ENCODE measurements around the gene INTS4. TPM values are rescaled to one million over a fixed set of nuclear protein-coding genes. Genes with fewer than 3 reads are reported as not detected.
"Not testable (repeated sequence)": the region's sequence is repeated elsewhere in the genome, so short reads cannot be mapped to it uniquely, and the experiment has no call there.

The INTS4 gene
- total RNA-seq, 1 experiment from 2014 or later: 13.9 TPM

GRCh38 chr11:78014937-78015520 lies 20.6 kb upstream of the INTS4 start:
- not testable (repeated sequence) for H3K4me3 ChIP-seq; H3K36me3 ChIP-seq; H3K27ac ChIP-seq; DNase-seq (ENCODE audit: low read depth in 1 of 2, low spot score in 2 of 2); H3K9me3 ChIP-seq (replicated peaks); H3K27me3 ChIP-seq (replicated peaks); H3K4me1 ChIP-seq (replicated peaks)

GRCh38 chr11:78011301-78011700 lies 16.8 kb upstream of the INTS4 start:
- Histone ChIP-seq H3K27ac (no peak overlapping the region), H3K27me3 (replicated peaks) (no peaks in the 10 kb centered on the region), H3K9me3 (replicated peaks) (no peaks in the 10 kb centered on the region), H3K36me3 (no peaks in the 10 kb centered on the region), H3K4me3 (no peak overlapping the region), H3K4me1 (replicated peaks) (no peaks in the 10 kb centered on the region)
- DNase-seq (ENCODE audit: low read depth in 1 of 2, low spot score in 2 of 2): no peak

- Histone ChIP-seq H3K27me3 (replicated peaks) (no peaks in the 10 kb centered on the region), H3K27ac (no peak overlapping the region), H3K9me3 (replicated peaks) (no peaks in the 10 kb centered on the region), H3K4me3 (no peak overlapping the region), H3K4me1 (replicated peaks) (no peaks in the 10 kb centered on the region), H3K36me3 (no peaks in the 10 kb centered on the region)
- DNase-seq (ENCODE audit: low read depth in 1 of 2, low spot score in 2 of 2): no peak
Measured at GRCh38 chr11:78010755-78011154, 16.3 kb upstream of the INTS4 start.

GRCh38 chr11:78010304-78010703 lies 15.8 kb upstream of the INTS4 start:
- Histone ChIP-seq H3K9me3 (replicated peaks) (no peaks in the 10 kb centered on the region), H3K4me1 (replicated peaks) (no peaks in the 10 kb centered on the region), H3K27me3 (replicated peaks) (no peaks in the 10 kb centered on the region), H3K36me3 (no peaks in the 10 kb centered on the region), H3K27ac (no peak overlapping the region), H3K4me3 (no peak overlapping the region)
- DNase-seq (ENCODE audit: low read depth in 1 of 2, low spot score in 2 of 2): no peak

GRCh38 chr11:78009062-78009461 lies 14.6 kb upstream of the INTS4 start:
- Histone ChIP-seq H3K4me1 (replicated peaks) (no peaks in the 10 kb centered on the region), H3K27ac (no peak overlapping the region), H3K4me3 (no peak overlapping the region), H3K27me3 (replicated peaks) (no peaks in the 10 kb centered on the region), H3K9me3 (replicated peaks) (no peaks in the 10 kb centered on the region), H3K36me3 (no peaks in the 10 kb centered on the region)
- DNase-seq (ENCODE audit: low read depth in 1 of 2, low spot score in 2 of 2): no peak

- H3K27me3 ChIP-seq (replicated peaks): no peaks in the 10 kb centered on the region
- no peak overlapping the region for H3K4me3 ChIP-seq
- DNase-seq (ENCODE audit: low read depth in 1 of 2, low spot score in 2 of 2): peak; percentile 28 to 41
- no peaks in the 10 kb centered on the region for H3K9me3 ChIP-seq (replicated peaks)
- no peaks in the 10 kb centered on the region for H3K36me3 ChIP-seq
- no peak overlapping the region for H3K27ac ChIP-seq
- H3K4me1 ChIP-seq (replicated peaks): peaks cover 3% of the 10 kb centered on the region
Measured at GRCh38 chr11:78000193-78000592, 5.7 kb upstream of the INTS4 start.

- no peak overlapping the region for H3K27ac ChIP-seq
- no peak for DNase-seq (ENCODE audit: low read depth in 1 of 2, low spot score in 2 of 2)
- H3K4me3 ChIP-seq: no peak overlapping the region
- no peaks in the 10 kb centered on the region for H3K36me3 ChIP-seq
- H3K9me3 ChIP-seq (replicated peaks): no peaks in the 10 kb centered on the region
- peaks cover 6% of the 10 kb centered on the region for H3K4me1 ChIP-seq (replicated peaks)
- H3K27me3 ChIP-seq (replicated peaks): no peaks in the 10 kb centered on the region
Measured at GRCh38 chr11:77999446-78000030, 5.1 kb upstream of the INTS4 start.

- Histone ChIP-seq H3K9me3 (replicated peaks) (no peaks in the 10 kb centered on the region), H3K27me3 (replicated peaks) (no peaks in the 10 kb centered on the region), H3K36me3 (no peaks in the 10 kb centered on the region), H3K27ac (no peak overlapping the region), H3K4me3 (peak overlapping the region; percentile 48), H3K4me1 (replicated peaks) (peaks cover 6% of the 10 kb centered on the region)
- DNase-seq (ENCODE audit: low read depth in 1 of 2, low spot score in 2 of 2): no peak
Measured at GRCh38 chr11:77993902-77994301, 566 bp downstream of the INTS4 start.

GRCh38 chr11:77990981-77991380 lies 3.5 kb downstream of the INTS4 start:
- no peaks in the 10 kb centered on the region for H3K27me3 ChIP-seq (replicated peaks)
- peaks cover under 1% of the 10 kb centered on the region; the same call in 1 of the 2 replicates for H3K36me3 ChIP-seq
- H3K4me1 ChIP-seq (replicated peaks): peaks cover 6% of the 10 kb centered on the region
- no peak overlapping the region for H3K27ac ChIP-seq
- H3K4me3 ChIP-seq: no peak overlapping the region
- H3K9me3 ChIP-seq (replicated peaks): no peaks in the 10 kb centered on the region
- DNase-seq (ENCODE audit: low read depth in 1 of 2, low spot score in 2 of 2): no peak

- H3K9me3 ChIP-seq (replicated peaks); DNase-seq (ENCODE audit: low read depth in 1 of 2, low spot score in 2 of 2); H3K36me3 ChIP-seq; H3K4me3 ChIP-seq; H3K4me1 ChIP-seq (replicated peaks); H3K27ac ChIP-seq; H3K27me3 ChIP-seq (replicated peaks): not testable (repeated sequence)
Measured at GRCh38 chr11:77986456-77986855, 8.0 kb downstream of the INTS4 start.

GRCh38 chr11:77981346-77981947 lies 13.0 kb downstream of the INTS4 start:
- H3K27me3 ChIP-seq (replicated peaks): no peaks in the 10 kb centered on the region
- no peak for DNase-seq (ENCODE audit: low read depth in 1 of 2, low spot score in 2 of 2)
- H3K4me3 ChIP-seq: no peak overlapping the region
- no peaks in the 10 kb centered on the region for H3K9me3 ChIP-seq (replicated peaks)
- H3K4me1 ChIP-seq (replicated peaks): no peaks in the 10 kb centered on the region
- H3K27ac ChIP-seq: no peak overlapping the region
- H3K36me3 ChIP-seq: peaks cover 4% of the 10 kb centered on the region; the same call in 1 of the 2 replicates

GRCh38 chr11:77968337-77968736 lies 26.1 kb downstream of the INTS4 start:
- no peaks in the 10 kb centered on the region for H3K9me3 ChIP-seq (replicated peaks)
- H3K4me3 ChIP-seq: no peak overlapping the region
- no peaks in the 10 kb centered on the region for H3K36me3 ChIP-seq

GRCh38 chr11:77967753-77968152 lies 26.7 kb downstream of the INTS4 start:
- no peak for DNase-seq (ENCODE audit: low read depth in 1 of 2, low spot score in 2 of 2)
- H3K4me3 ChIP-seq: no peak overlapping the region
- H3K36me3 ChIP-seq: no peaks in the 10 kb centered on the region
- no peaks in the 10 kb centered on the region for H3K4me1 ChIP-seq (replicated peaks)
- H3K27me3 ChIP-seq (replicated peaks): no peaks in the 10 kb centered on the region
- no peaks in the 10 kb centered on the region for H3K9me3 ChIP-seq (replicated peaks)
- H3K27ac ChIP-seq: no peak overlapping the region

More at GRCh38 chr11:77968337-77968736, 26.1 kb downstream of the INTS4 start:
- no peak for DNase-seq (ENCODE audit: low read depth in 1 of 2, low spot score in 2 of 2)
- Histone ChIP-seq H3K4me1 (replicated peaks) (no peaks in the 10 kb centered on the region), H3K27ac (no peak overlapping the region), H3K27me3 (replicated peaks) (no peaks in the 10 kb centered on the region)

GRCh38 chr11:77967121-77967520 lies 27.3 kb downstream of the INTS4 start:
- no peak overlapping the region for H3K4me3 ChIP-seq
- DNase-seq (ENCODE audit: low read depth in 1 of 2, low spot score in 2 of 2): no peak
- H3K27ac ChIP-seq: no peak overlapping the region
- no peaks in the 10 kb centered on the region for H3K9me3 ChIP-seq (replicated peaks)
- H3K4me1 ChIP-seq (replicated peaks): no peaks in the 10 kb centered on the region
- no peaks in the 10 kb centered on the region for H3K36me3 ChIP-seq
- no peaks in the 10 kb centered on the region for H3K27me3 ChIP-seq (replicated peaks)
